Activated CD4-positive, CD25-positive, alpha-beta regulatory T cell treated with anti-CD3 and anti-CD28 coated beads, Interleukin-2, amount 50 U/mL, for 24 hours (primary cell): ENCODE results near the gene ZNF18.
"Not testable (repeated sequence)": the region's sequence is repeated elsewhere in the genome, so short reads cannot be mapped to it uniquely, and the experiment has no call there.

Source experiments
- ATAC-seq, 2 donors: fragments of 150-1000 bp; cut with Tn5 transposase; one replicate each; pipeline ENCODE4 v1.10.0; 2021; ENCODE audit warnings: mild to moderate bottlenecking in 1 of 2, moderate library complexity in 1 of 2

Gene ZNF18

DNA sequence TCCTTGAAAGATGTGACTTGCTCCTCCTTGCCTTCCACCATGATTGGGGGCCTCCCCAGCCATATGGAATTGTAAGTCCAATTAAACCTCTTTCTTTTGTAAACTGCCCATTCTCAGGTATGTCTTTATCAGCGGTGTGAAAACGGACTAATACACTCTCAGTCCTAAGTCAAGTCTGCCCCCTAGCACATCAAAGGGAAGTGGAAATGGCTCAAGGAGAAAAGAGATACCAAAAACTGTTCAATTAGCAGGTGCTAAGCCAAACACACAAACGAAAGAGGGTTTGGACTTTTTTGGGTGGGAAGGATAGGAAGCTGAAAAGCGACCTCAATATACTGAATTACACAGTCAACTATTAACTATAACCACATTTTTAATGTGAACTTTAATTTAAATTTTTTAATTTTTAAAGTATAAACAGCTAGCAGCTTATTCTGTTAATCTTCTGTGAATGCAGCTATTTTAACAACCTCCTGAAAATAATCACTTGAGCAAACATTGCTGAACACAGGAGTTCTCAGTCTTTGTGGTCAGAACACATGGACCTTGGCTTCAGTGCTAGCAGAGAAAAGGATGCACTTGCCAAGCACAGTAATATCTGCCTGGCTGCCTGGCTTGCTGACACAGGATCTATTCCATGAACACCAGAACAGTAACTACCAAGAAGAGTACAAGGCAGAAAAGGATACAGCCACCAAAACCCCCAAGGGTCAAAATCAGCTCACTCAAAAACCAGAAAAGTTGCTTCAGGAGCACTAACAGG, 10.9 kb downstream of the ZNF18 start:
- ATAC-seq = no peak

DNA sequence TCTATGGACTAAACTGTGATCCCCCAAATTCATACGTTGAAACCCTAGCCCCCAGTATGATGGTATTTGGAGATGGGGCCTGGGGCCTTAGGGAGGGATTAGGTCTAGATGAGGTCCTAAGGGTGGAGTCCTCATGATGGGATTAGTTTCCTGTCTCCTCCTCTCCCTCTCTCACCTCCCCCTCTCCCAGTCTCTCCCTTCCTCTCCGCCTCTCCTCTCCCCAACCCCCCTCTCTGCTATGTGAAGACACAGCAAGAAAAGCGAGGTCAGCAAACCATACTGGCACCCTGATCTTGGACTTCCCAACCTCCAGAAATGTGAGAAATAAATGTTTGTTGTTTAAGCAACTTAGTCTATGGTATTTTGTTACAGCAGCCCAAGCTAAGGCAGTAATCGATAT, 15.4 kb downstream of the ZNF18 start:
- no peak for ATAC-seq

DNA sequence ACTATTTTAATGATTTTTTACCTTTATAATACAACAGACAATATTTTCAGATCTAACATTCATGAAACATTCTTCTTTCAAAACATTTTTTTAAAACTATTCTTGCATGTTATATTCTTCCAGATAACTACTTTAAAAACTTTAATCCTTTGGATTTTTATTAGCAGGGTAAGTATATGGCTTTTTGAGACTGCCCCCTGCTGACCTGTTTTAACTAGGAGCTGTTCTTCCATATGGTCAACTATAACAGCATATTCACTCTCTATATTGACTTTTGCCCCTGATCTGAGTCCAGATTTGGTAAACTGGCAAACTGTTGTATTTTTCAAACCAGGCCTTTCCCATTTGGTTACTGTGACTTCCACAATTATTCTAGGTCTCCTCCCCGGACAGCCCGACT, 16.5 kb downstream of the ZNF18 start:
- no peak for ATAC-seq

DNA sequence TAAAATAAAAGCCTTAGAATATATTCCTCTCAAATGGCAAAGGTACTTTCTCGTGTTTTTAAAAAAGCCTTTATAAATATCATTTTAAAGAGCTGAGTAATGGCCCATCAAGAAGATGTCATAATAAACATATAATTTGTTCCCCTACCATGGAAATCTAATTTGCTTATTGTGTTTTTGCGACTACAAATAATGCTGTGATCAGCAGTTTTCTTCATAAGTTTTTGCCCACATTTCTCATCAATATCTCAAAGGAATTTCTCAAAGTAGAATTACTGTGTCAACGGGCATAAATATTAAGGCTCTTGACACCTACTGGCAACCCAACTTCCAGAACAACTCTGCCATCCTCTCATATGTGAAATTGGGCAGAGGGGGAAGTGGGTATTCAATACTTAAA, 17.5 kb downstream of the ZNF18 start:
- no peak for ATAC-seq

DNA sequence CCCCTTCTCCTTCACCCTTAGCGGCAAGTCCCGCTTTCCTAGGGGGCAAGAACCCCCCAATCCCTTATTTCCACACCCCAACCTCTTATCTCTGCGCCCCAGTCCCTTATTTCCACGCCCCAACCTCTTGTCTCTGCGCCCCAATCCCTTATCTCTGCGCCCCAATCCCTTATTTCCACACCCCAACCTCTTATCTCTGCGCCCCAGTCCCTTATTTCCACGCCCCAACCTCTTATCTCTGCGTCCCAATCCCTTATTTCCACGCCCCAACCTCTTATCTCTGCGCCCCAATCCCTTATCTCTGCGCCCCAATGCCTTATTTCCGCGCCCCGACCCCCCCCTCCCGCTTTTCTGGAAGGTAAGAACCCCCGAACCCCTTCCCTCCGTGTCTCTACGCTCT, 24.5 kb downstream of the ZNF18 start:
- not testable (repeated sequence) for ATAC-seq

DNA sequence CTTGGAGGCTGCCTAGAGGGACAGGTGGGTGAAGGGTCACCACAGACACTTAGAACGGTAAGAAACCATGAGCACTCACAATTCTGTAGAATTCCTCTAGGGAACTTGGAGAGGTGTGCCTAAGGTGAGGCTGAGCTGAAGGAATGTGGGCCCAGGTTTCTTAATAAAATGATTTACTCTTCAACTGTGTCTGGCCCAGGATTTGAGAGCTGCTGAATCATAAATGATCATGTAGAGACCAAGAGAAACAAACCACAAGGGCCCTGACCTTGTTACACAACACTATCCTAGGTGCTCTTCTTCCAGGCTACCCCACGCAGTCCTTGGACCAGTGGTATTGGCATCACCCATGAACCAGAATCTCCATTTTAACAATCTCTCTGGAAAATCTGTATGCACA, 27.7 kb downstream of the ZNF18 start:
- no peak for ATAC-seq

DNA sequence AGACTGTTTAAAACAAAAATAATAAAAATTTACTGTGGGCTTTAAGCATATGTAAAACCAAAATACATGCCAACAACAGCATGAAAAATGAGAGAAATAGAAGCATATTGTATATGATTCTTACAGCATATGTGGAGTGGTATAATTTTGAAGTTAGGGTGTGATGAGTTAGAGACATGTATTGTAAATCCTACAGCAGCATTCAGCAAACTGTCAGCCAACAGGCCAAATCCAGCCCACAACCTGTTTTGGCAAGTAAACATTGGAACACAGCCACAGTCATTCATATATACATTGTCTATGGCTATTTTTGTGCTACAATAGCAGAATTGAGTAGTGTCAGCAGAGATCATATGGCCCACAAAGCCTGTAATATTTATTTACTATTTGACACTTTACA, 42.3 kb downstream of the ZNF18 start:
- no peak for ATAC-seq

DNA sequence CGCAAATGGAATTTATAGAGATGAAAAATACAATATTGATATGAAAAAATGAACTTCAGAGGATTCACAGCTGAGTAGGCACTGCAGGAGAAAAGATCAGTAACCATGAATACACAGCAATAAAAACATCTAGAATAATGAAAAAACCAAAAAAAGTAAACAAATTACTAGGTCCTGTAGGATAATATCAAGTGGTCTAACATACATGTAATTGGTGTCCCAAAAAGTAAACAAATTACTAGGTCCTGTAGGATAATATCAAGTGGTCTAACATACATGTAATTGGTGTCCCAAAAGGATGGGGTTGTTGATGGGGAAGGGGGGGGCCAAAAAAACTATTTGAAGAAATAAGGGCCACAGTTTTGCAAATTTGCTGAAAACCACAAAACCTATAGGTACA, 43.4 kb downstream of the ZNF18 start:
- ATAC-seq = no peak

DNA sequence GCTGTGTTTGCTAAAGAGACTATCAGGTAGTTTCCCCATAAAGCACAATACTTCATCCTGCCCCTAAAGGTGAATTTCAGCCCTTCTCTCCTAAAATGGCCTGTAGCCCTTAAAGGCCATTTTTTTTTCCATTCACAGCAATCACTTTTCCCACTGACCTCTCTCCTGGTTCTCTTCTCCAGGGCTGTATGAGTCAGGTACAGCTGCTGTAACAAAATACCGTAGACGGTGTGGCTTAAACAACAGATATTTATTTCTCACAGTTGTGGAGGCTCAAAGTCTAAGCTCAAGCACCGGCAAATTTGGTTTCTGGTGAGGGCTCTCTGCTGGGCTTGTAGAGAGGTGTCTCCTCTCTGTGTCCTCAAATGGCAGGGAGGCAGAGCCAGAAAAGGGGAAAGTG, 44.7 kb downstream of the ZNF18 start:
- no peak for ATAC-seq

DNA sequence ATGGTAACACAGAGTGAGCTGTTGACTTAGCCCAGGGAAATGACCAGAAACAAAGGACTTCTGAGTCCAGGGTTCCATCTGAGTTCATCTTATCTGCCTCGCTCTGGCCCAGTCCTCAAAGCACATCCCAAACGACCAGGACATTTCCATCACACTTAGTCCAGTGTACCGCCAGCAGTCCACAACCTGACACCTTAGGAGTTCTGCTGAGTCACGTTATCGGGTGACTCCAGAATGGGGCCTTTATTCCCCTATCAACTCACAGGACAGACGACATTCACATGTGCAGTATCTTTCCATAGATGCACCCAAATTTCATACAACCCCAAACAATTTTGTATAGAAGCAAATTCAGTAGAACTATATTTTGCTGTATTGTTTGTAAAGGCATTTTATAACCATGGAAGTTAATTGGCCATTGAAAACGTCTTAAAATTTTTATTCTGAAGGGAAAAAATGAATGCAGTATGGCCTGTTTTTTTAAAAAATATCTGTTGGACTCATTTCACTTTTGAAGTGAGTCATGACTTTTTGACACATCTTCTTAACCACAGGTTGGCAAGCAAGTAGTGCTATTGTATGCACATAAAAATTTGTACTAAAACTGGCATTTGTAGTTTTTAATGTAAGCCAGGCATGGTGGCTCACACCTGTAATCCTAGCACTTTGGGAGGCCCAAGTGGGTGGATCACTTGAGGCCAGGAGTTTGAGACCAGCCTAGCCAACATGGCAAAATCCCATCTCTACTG, 46.3 kb downstream of the ZNF18 start:
- ATAC-seq = no peak

DNA sequence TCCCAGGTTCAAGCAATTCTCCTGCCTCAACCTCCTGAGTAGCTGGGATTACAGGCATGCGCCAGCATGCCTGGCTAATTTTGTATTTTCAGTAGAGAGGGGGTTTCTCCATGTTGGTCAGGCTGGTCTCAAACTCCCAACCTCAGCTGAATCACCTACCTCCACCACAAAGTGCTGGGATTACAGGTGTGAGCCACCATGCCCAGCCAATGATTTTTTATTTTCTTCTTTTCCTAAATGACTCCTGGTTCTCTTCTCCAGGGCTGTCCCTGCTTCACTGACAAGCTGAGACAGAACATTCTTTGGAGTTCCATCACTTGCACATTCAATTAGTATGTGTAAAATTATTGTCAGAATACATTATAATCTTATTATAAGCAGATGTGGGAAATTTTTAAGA, 47.7 kb downstream of the ZNF18 start:
- ATAC-seq = not testable (repeated sequence)

DNA sequence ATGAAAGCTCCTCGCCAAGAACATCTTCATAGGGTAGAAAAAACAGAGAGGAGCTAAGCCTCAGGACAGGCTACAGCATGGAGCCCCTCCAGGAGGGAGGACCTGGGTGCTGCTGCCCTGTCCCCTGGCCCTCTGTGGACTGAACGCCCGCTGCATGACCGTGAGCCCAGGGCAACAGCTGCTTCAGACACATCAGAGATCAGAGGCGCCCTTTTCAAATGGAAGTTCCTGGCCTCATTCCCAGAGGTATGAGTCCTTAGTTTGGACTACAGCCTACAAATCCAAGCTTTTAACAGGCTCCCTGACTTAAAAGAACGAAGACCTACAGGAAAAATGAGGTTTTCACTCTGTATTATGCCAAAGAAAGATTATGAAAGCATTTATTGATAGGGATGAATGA, 48.5 kb downstream of the ZNF18 start:
- ATAC-seq = no peak

DNA sequence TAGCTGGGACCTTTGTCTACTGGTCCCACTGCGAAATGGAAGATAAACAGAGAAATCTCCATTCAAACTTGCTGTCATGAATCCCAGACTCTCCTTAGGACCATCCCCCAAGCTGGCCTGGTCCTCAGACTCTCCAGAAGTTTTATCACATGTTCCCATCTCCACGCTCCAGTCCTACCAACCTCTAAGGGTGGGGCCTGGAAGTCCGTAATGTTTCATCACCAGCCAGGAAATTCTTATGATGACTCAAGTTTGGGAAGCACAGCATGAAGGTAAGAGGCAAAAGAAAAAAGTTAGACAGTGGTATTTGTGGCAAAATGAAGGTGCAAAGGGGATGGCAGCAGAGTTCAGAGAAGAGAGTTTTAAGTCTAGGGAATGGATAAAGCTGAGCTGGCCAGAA, 52.7 kb downstream of the ZNF18 start:
- no peak for ATAC-seq

DNA sequence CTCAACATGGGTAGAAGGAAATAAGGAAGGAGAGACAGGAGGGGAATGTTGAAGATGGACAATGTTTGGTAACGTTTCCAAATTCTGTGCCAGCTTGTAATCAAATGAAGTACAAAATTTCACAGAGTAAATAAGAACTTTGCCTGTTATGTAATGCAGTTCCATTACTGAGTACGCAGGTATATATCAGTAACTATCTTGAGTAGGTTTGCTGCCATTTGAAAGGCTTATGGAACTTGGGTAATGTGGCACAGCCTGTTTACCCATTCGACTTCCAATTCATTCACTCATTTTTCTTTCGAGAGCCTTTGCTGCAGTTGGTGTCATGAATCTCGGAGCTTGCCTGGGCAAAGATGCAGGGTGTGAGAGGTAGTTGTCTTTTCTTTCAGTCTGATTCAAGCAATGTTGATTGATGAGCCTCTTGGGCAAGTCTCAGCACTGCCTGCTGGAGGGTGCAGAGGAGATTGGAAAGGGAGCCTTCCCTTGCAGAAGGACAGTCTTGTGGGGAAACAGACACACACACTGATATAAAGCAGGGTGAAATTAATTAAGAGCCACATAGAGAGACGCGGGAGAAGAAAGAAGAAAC, 53.4 kb downstream of the ZNF18 start:
- no peak for ATAC-seq

DNA sequence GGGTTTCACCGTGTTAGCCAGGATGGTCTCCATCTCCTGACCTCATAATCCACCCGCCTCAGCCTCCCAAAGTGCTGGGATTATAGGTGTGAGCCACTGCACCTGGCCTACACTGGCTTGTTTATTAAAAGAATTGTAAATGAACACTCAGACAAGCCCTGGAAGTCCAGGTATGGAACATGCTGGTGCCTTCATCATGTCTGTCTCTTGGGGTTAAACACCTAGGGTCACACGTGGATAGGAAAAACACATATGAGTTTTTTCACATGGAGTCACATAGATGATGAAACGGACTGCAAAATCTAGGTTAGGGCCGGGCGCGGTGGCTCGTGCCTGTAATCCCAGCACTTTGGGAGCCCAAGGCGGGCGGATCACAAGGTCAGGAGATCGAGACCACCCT, 54.2 kb downstream of the ZNF18 start:
- ATAC-seq = not testable (repeated sequence)

DNA sequence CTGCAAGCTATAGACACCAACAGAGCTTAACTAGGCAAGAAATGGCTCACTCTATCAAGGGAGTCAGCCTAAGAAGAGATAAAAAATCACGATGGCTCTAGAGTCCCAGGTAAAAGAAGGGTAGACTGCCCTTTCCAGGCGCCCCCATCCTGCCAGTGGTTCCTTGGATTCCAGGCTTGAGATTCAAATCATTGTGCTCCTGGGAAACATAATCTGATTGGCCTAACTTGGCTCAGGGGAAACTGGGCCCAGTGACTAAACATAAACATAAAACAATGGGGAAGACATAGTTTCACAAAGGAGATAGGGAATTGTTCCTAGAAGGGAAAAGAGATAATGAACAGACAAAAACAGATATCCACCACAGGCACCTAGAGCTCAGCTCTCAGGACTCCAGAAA, 56.4 kb downstream of the ZNF18 start:
- no peak for ATAC-seq

DNA sequence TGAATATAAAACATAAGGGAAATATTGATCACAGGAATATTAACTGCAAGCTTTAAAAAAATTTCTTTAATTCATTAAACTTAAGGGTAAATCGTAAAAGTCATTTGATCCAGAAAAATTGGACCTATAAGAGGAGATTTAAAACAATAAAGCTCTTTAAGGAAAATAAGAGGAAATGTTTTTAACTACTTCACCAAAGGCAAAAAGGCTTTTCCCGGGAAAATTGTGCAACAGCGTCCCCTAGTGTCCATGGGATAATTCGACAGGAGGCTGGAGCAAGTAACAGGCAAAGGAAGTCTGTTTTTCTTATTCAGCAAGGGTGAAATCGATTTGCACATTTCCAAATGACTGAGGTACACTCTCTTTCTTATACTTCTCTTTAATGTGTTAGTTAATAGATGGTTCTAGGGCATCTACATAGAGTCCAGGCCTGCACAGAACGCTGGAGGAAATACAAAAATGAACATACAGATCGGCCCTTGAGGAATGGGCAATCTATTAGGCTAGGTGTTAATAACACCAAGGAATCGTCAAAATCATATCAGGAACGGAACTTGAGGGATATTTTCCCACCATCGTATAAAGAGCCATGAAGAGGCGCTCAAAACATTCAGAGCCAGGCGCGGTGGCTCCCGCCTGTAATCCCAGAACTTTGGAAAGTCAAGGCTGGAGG, 61.4 kb downstream of the ZNF18 start:
- no peak for ATAC-seq

DNA sequence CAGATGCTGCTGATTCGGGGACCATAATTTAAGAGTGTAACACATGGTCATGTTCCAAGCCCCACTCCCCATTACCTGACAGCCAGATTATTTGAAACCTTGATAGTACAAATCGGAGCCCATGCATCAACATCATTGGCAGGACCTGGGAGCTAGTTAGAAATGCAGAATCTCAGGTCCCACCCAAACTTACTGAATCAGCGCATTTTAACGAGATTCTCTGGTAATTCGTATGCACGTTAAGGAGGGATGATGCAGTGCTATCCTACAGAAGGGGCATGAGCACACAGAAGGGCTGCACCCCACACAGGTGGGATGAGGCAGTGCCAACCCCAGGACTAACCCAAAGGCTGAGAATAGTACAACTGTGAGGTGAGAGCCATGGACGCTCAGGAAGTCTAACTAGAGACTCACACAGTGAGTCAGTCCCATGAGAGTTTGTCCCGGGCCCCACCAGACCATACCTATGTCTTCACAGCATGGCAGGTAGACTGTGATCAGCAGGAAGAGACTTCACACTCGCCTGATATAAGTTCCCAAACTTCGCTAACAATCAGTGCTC, 64.9 kb downstream of the ZNF18 start:
- ATAC-seq = no peak

DNA sequence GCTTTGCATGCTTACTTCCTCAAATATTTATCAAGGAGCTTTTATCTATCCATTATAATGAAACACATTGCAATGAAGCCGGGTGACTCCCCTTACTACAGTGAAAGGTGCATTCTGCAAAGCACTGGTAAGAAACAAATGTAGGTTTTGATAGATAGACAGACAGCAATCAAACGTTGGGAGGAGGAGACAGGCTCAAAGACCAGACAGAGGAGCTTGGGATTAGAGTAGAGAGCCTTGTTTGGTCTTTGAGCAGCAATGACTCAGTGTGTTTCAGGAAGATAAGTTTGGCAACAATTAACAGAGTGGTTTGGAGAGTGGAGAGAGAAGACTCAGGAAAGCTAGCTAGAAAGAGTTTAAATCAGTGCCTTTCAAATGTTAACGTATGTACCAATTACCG, 68.8 kb downstream of the ZNF18 start:
- ATAC-seq = no peak
